ENCODE results near the gene CDKN3.
"Not testable (repeated sequence)": the region's sequence is repeated elsewhere in the genome, so short reads cannot be mapped to it uniquely, and the experiment has no call there.

CDKN3 gene

DNA sequence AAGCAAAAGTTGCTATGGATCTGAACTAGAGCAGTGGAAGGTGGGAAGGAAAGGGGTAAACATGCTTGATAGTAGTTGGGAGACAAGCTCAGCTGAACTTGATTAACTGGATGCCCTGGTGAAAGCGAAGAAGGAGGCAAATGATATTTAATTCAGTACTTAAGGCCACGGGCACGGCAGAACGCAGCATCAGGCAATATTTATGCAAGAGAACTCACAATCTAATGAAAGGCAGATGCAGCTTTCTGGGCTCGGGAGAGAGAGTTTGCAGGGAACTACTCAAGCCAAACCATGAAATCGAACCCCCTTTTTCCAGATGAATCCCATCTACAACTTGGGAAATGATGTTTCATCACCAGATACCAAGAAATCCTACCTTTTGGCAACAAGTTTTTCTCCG lies 47.9 kb downstream of the CDKN3 start:
- no peaks in the 10 kb centered on the region for H3K9me3 Mint-ChIP-seq
- no peak overlapping the region for H3K4me3 Mint-ChIP-seq
- peaks cover 5% of the 10 kb centered on the region for H3K27me3 Mint-ChIP-seq (ENCODE audit: low read depth)
- peaks cover 9% of the 10 kb centered on the region for H3K36me3 Mint-ChIP-seq (ENCODE audit: low read depth)
- peaks cover 22% of the 10 kb centered on the region for H3K4me1 Mint-ChIP-seq (ENCODE audit: low read depth)
- no peak overlapping the region for H3K27ac Mint-ChIP-seq
- no peak for DNase-seq (ENCODE audit: low spot score)

DNA sequence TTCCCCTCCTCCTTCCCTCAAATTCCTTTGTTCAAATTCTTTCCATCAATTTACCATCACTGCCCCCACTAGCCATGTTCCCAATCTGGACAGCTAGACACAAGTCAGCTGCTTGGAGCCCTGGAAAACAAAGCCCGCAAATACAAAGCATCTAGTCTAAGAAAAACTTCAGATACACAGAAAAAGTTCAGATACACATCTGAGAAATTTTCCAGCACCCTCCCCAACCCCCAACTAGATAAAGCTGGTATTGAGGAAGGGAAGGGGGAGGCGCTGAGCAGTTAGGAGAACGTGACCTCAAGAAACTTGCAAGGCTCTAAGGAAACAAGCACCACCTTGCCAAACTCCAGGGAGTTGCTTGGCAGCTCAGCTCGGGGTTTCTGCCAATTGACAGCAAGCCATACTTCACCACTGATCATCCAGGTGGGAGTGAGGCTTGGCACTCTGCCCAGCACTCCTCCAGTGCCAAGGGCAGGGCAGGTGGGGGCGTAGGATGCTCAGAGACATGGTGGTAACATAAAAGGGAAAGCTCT lies 49.4 kb downstream of the CDKN3 start:
- DNase-seq (ENCODE audit: low spot score) = no peak
- peaks cover 16% of the 10 kb centered on the region for H3K4me1 Mint-ChIP-seq (ENCODE audit: low read depth)
- H3K9me3 Mint-ChIP-seq = no peaks in the 10 kb centered on the region
- peaks cover 5% of the 10 kb centered on the region for H3K27me3 Mint-ChIP-seq (ENCODE audit: low read depth)
- no peaks in the 10 kb centered on the region for H3K36me3 Mint-ChIP-seq (ENCODE audit: low read depth)
- no peak overlapping the region for H3K27ac Mint-ChIP-seq
- no peak overlapping the region for H3K4me3 Mint-ChIP-seq

GRCh38 chr14:54447231-54447692 lies 50.5 kb downstream of the CDKN3 start:
- no peaks in the 10 kb centered on the region for H3K9me3 Mint-ChIP-seq
- peaks cover 5% of the 10 kb centered on the region for H3K27me3 Mint-ChIP-seq (ENCODE audit: low read depth)
- peaks cover 7% of the 10 kb centered on the region for H3K4me1 Mint-ChIP-seq (ENCODE audit: low read depth)
- no peak for DNase-seq (ENCODE audit: low spot score)
- no peaks in the 10 kb centered on the region for H3K36me3 Mint-ChIP-seq (ENCODE audit: low read depth)
- no peak overlapping the region for H3K4me3 Mint-ChIP-seq
- no peak overlapping the region for H3K27ac Mint-ChIP-seq

DNA sequence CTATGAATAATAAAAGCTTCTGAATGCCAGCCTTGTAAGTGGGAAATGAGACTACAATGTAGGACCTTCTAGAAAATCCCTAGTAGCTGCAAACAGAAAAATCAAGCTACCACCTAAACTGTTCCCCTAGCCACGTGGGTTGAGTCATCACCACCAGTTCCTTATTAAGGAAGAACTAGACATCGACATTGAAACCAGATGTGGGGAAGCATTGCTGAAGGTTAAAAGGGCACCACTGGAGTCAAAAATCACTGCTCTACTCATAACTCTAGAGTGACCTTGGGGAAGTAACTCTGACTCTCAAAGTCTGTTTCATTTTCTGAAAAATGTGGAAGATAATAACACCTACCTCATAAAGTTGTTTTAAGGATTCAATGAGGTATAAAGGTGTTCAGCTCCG lies 53.7 kb downstream of the CDKN3 start:
- Mint-ChIP-seq H3K4me3 (no peak overlapping the region), H3K27ac (no peak overlapping the region), H3K27me3 (ENCODE audit: low read depth) (peaks cover 5% of the 10 kb centered on the region), H3K9me3 (no peaks in the 10 kb centered on the region), H3K4me1 (ENCODE audit: low read depth) (peaks cover 5% of the 10 kb centered on the region), H3K36me3 (ENCODE audit: low read depth) (no peaks in the 10 kb centered on the region)
- no peak for DNase-seq (ENCODE audit: low spot score)

- H3K36me3 Mint-ChIP-seq (ENCODE audit: low read depth) = no peaks in the 10 kb centered on the region
- no peak overlapping the region for H3K27ac Mint-ChIP-seq
- peaks cover 5% of the 10 kb centered on the region for H3K4me1 Mint-ChIP-seq (ENCODE audit: low read depth)
- H3K27me3 Mint-ChIP-seq (ENCODE audit: low read depth) = peaks cover 3% of the 10 kb centered on the region
- H3K9me3 Mint-ChIP-seq = no peaks in the 10 kb centered on the region
- DNase-seq (ENCODE audit: low spot score) = no peak
- H3K4me3 Mint-ChIP-seq = no peak overlapping the region
These were observed 54.4 kb downstream of the CDKN3 start for GRCh38 chr14:54451121-54451601.

- Mint-ChIP-seq H3K36me3 (ENCODE audit: low read depth) (no peaks in the 10 kb centered on the region), H3K9me3 (no peaks in the 10 kb centered on the region), H3K4me1 (ENCODE audit: low read depth) (peaks cover 4% of the 10 kb centered on the region), H3K27me3 (ENCODE audit: low read depth) (no peaks in the 10 kb centered on the region), H3K4me3 (no peak overlapping the region), H3K27ac (no peak overlapping the region)
- DNase-seq (ENCODE audit: low spot score) = no peak
These were observed 55.2 kb downstream of the CDKN3 start for GRCh38 chr14:54451961-54452360.

DNA sequence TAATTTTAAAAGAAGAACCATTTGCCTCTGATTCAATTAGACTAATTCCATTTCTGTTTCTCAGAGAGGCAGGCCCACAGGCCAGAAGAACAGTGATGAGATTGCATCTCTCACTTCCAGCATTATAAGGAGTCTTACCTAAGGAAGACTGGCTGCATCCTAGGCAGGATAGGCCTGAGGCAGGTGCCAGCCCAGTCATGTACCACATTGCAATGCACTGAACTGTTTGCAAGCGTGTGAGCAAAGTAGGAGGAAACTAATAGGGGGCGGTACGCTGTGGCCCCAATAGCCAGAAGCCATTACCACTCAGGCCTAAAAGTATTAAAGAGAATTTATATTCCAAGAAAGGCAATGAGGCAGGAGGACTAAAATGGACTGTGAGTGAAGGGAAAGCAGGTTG lies 56.4 kb downstream of the CDKN3 start:
- Mint-ChIP-seq H3K4me3 (no peak overlapping the region), H3K27me3 (ENCODE audit: low read depth) (no peaks in the 10 kb centered on the region), H3K36me3 (ENCODE audit: low read depth) (no peaks in the 10 kb centered on the region), H3K9me3 (peaks cover under 1% of the 10 kb centered on the region), H3K27ac (no peak overlapping the region), H3K4me1 (ENCODE audit: low read depth) (peaks cover 4% of the 10 kb centered on the region)
- no peak for DNase-seq (ENCODE audit: low spot score)

- H3K9me3 Mint-ChIP-seq; H3K27me3 Mint-ChIP-seq (ENCODE audit: low read depth); H3K27ac Mint-ChIP-seq; H3K4me1 Mint-ChIP-seq (ENCODE audit: low read depth); H3K36me3 Mint-ChIP-seq (ENCODE audit: low read depth); DNase-seq (ENCODE audit: low spot score); H3K4me3 Mint-ChIP-seq: not testable (repeated sequence)
These were observed 57.2 kb downstream of the CDKN3 start for GRCh38 chr14:54453990-54454389.

GRCh38 chr14:54455363-54455762 lies 58.6 kb downstream of the CDKN3 start:
- no peaks in the 10 kb centered on the region for H3K27me3 Mint-ChIP-seq (ENCODE audit: low read depth)
- no peak overlapping the region for H3K27ac Mint-ChIP-seq
- peaks cover 4% of the 10 kb centered on the region for H3K36me3 Mint-ChIP-seq (ENCODE audit: low read depth)
- peaks cover 16% of the 10 kb centered on the region for H3K9me3 Mint-ChIP-seq
- H3K4me1 Mint-ChIP-seq (ENCODE audit: low read depth) = peaks cover 4% of the 10 kb centered on the region
- DNase-seq (ENCODE audit: low spot score) = no peak
- H3K4me3 Mint-ChIP-seq = no peak overlapping the region

DNA sequence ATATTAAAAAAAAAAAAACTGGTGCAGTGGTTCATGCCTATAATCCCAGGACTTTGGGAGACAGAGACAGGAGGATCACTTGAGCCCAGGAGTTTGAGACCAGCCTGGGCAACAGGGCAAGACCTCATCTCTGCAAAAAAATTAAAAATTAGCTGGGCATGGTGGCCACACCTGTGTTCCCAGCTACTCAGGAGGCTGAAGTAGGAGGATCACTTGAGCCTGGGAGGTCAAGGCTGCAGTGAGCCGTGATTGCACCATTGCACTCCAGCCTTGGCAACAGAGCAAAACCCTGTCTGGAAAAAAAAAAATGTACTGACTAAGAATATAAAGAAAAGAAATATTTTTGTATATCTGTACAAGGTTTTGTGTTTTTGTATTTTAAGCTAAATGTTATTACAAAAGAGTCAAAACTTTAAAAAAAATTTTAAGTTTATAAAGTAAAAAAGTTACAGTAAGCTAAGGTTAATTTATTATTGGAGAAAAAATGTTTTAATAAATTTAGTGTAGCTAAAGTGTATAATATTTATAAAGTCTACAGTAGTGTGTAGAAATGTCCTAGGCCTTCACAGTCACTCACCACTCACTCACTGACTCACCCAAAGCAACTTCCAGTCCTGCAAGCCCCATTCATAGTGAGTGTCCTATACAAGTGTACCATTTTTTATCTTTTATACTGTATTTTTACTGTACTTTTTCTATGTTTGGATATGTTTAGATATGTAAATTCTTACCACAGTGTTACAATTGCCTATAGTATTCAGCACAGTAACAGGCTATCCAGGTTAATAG lies 60.2 kb downstream of the CDKN3 start:
- H3K27me3 Mint-ChIP-seq (ENCODE audit: low read depth); H3K4me1 Mint-ChIP-seq (ENCODE audit: low read depth); DNase-seq (ENCODE audit: low spot score); H3K4me3 Mint-ChIP-seq; H3K27ac Mint-ChIP-seq; H3K36me3 Mint-ChIP-seq (ENCODE audit: low read depth): not testable (repeated sequence)
- H3K9me3 Mint-ChIP-seq = peaks cover 16% of the 10 kb centered on the region

GRCh38 chr14:54457609-54457996 lies 60.8 kb downstream of the CDKN3 start:
- Mint-ChIP-seq H3K27ac (no peak overlapping the region), H3K4me1 (ENCODE audit: low read depth) (no peaks in the 10 kb centered on the region), H3K36me3 (ENCODE audit: low read depth) (peaks cover 4% of the 10 kb centered on the region), H3K27me3 (ENCODE audit: low read depth) (no peaks in the 10 kb centered on the region), H3K9me3 (peaks cover 16% of the 10 kb centered on the region), H3K4me3 (no peak overlapping the region)
- no peak for DNase-seq (ENCODE audit: low spot score)

DNA sequence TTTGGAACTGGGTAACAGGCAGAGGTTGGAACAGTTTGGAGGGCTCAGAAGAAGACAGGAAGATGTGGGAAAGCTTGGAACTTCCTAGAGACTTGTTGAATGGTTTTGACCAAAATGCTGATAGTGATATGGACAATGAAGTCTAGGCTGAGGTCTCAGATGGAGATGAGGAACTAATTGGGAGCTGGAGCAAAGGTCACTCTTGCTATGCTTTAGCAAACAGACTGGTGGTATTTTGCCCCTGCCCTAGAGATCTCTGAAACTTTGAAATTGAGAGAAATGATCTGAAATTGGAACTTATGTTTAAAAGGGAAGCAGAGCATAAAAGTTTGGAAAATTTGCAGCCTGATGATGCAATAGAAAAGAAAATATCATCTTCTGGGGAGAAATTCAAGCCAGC lies 61.7 kb downstream of the CDKN3 start:
- DNase-seq (ENCODE audit: low spot score); H3K27ac Mint-ChIP-seq; H3K4me3 Mint-ChIP-seq; H3K4me1 Mint-ChIP-seq (ENCODE audit: low read depth); H3K27me3 Mint-ChIP-seq (ENCODE audit: low read depth); H3K36me3 Mint-ChIP-seq (ENCODE audit: low read depth): not testable (repeated sequence)
- peaks cover 16% of the 10 kb centered on the region for H3K9me3 Mint-ChIP-seq

GRCh38 chr14:54459106-54459505 lies 62.3 kb downstream of the CDKN3 start:
- peaks cover 4% of the 10 kb centered on the region for H3K36me3 Mint-ChIP-seq (ENCODE audit: low read depth)
- peaks cover 16% of the 10 kb centered on the region for H3K9me3 Mint-ChIP-seq
- H3K4me1 Mint-ChIP-seq (ENCODE audit: low read depth) = no peaks in the 10 kb centered on the region
- no peaks in the 10 kb centered on the region for H3K27me3 Mint-ChIP-seq (ENCODE audit: low read depth)
- H3K4me3 Mint-ChIP-seq = no peak overlapping the region
- H3K27ac Mint-ChIP-seq = no peak overlapping the region
- DNase-seq (ENCODE audit: low spot score) = no peak

GRCh38 chr14:54462048-54462447 lies 65.2 kb downstream of the CDKN3 start:
- Mint-ChIP-seq H3K4me1 (ENCODE audit: low read depth) (no peaks in the 10 kb centered on the region), H3K27ac (no peak overlapping the region)

More at GRCh38 chr14:54462048-54462447, 65.2 kb downstream of the CDKN3 start:
- Mint-ChIP-seq H3K27me3 (ENCODE audit: low read depth) (peaks cover 2% of the 10 kb centered on the region), H3K36me3 (ENCODE audit: low read depth) (peaks cover 5% of the 10 kb centered on the region), H3K9me3 (peaks cover 19% of the 10 kb centered on the region), H3K4me3 (no peak overlapping the region)
- DNase-seq (ENCODE audit: low spot score) = no peak
